T-helper 2 cell treated with Interferon-gamma antibody and Interleukin-4, amounts not matched to agents 5 μg/mL and 100 μg/mL, for 36 hours (primary cell): ENCODE measurements around the gene DPP6.
"Not testable (repeated sequence)": the region's sequence is repeated elsewhere in the genome, so short reads cannot be mapped to it uniquely, and the experiment has no call there.

Experiments
- DNase-seq: peaks from one replicate; pipeline ENCODE4 v3.0.0; 2021; ENCODE audit warnings: low spot score
- H3K27ac Mint-ChIP-seq: one replicate; pipeline ENCODE4 v1.8.0; 2021; ENCODE audit warnings: mild to moderate bottlenecking, mixed read lengths
- H3K27me3 Mint-ChIP-seq: one replicate; pipeline ENCODE4 v1.8.0; 2021; ENCODE audit warnings: low read depth, mixed read lengths
- H3K36me3 Mint-ChIP-seq: one replicate; pipeline ENCODE4 v1.8.0; 2021; ENCODE audit warnings: low read depth, mixed read lengths
- H3K4me1 Mint-ChIP-seq: one replicate; pipeline ENCODE4 v1.8.0; 2021; ENCODE audit warnings: low read depth, mixed read lengths
- H3K4me3 Mint-ChIP-seq: one replicate; pipeline ENCODE4 v1.8.0; 2022; ENCODE audit warnings: mild to moderate bottlenecking, moderate library complexity, mixed read lengths
- H3K9me3 Mint-ChIP-seq: one replicate; pipeline ENCODE4 v1.8.0; 2021; ENCODE audit warnings: mixed read lengths

DPP6 gene

DNA sequence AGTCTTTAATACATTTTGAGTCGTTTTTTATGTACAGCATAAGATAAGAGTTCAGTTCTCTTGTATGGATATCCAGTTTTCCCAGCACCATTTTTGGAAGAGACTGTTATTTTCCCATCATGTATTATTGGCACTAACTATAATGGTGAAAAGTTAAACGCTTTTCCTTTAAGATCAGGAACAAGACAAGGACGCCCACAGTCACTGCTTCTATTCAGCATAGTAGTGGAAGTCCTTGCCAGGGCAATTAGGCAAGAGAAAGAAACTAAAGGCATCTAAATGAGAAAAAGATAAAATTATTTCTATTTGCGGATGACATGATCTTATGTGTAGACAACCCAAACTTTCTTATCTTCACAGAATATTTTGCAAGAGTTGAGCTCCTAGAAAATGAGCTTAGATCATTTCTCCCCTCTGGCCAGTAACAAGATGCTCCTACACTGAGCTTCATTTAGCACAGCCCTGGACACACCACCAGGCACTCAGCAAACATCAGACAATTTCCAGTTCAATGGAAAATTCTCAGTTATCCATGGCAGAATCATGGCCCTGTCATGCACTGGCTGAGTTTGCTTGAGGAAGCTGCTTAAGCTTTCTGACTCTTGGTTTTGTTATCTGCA lies 61.6 kb downstream of the DPP6 start:
- not testable (repeated sequence) for H3K9me3 Mint-ChIP-seq, H3K4me1 Mint-ChIP-seq, H3K36me3 Mint-ChIP-seq, H3K4me3 Mint-ChIP-seq, H3K27ac Mint-ChIP-seq, H3K27me3 Mint-ChIP-seq, DNase-seq

DNA sequence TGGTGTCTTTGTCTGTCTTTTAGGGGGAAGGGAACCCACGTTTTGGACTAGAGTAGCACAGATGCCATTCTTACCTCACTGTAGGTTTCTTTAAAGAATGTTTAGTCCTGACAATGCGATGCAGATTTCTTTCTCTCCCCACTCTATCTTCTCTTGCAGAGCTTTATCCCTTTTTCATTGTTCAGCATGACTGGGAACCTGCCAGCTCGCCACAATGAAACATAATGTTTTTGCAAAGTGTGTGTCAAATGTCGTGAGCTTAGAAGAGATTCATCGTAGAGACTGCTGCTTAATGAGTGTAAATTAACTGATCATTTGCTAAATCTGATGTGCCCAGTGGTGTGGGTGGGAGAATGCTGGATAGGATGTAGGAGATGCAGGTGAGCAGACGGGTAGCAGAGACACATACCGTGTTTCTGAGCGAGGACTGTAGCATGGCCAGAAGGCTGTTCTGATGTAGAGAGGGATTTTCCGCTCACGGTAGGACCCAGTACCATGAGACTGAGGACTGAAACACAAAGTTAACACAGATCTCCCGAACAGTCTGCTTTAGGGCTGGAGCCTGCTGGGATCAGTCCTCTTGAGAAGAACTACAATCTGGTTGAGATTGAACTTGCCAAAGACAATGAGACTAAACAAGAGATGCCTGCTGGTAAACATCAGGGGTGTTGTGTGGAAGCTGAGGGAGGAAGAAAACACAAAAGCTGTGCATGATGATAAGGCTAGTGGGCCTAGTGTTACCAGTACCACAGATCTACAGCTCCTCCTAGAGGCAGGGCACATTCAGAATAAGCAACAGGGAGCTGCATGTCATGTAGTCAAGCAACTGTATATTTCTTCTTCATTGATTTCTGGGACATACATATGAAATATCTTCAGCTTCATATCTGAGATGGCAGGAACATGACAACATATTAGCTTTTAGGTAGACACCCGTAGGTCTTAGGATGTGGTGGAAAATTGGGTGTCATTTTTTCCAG lies 65.5 kb downstream of the DPP6 start:
- H3K27ac Mint-ChIP-seq, DNase-seq, H3K4me3 Mint-ChIP-seq, H3K36me3 Mint-ChIP-seq, H3K9me3 Mint-ChIP-seq, H3K27me3 Mint-ChIP-seq, H3K4me1 Mint-ChIP-seq: not testable (repeated sequence)

DNA sequence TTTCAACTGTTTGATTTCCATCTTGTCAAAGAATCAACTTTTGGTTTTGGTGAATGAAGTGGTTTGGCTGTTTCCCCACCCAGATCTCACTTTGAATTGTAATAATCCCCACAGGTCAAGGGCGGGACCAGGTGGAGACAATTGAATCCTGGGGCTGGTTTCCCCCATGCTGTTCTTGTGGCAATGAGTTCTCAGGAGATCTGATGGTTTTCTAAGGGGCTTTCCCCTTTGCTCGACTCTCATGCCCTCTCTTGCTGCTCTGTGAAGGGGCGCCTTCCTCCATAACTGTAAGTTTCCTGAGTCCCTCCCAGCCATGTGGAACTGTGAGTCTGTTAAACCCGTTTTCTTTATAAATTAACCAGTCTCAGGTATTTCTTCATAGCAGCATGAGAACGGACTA lies 68.6 kb downstream of the DPP6 start:
- not testable (repeated sequence) for H3K4me1 Mint-ChIP-seq, H3K27ac Mint-ChIP-seq, H3K27me3 Mint-ChIP-seq, H3K4me3 Mint-ChIP-seq, DNase-seq, H3K36me3 Mint-ChIP-seq
- H3K9me3 Mint-ChIP-seq: peaks cover 12% of the 10 kb centered on the region

DNA sequence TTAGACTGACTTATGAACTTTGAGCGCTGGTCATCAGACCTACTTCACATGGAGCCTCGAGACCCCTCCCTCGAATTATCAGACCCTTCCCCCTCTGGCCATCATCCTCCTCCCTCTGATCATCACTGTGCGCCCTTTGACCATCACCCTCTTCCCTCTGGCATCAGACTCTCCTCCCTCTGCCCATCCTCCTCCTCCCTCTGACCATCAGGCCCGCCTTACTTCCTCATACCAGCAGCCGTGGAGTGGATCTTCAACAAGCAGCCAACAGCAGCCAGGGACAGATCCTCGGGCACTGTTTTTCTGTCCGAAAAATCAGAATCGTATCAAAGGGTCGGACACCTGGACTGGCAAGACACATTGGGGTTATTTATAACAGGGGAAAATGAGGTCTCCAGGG lies 70.5 kb downstream of the DPP6 start:
- H3K36me3 Mint-ChIP-seq, H3K4me1 Mint-ChIP-seq, H3K9me3 Mint-ChIP-seq, DNase-seq, H3K27me3 Mint-ChIP-seq, H3K27ac Mint-ChIP-seq, H3K4me3 Mint-ChIP-seq: not testable (repeated sequence)

DNA sequence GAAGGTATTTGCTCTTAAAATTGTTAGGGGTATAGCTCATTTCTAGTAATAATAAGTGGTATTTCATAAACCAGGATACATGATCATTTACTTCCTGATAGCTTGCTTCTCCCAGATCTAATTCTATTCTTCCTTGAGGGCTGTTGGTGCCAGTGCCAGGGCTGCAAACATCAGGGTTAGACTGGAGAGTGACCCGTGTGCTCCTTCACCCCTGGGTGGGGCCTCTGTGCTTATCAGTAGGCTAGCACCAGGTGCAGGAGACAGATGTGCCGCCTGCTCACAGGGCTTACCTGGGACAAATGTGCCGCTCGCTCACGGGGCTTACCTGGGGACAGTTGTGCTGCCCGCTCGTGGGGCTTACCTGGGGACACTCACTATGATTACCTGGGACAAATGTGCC lies 71.2 kb downstream of the DPP6 start:
- H3K27me3 Mint-ChIP-seq, H3K9me3 Mint-ChIP-seq, H3K27ac Mint-ChIP-seq, DNase-seq, H3K36me3 Mint-ChIP-seq, H3K4me3 Mint-ChIP-seq, H3K4me1 Mint-ChIP-seq: not testable (repeated sequence)

DNA sequence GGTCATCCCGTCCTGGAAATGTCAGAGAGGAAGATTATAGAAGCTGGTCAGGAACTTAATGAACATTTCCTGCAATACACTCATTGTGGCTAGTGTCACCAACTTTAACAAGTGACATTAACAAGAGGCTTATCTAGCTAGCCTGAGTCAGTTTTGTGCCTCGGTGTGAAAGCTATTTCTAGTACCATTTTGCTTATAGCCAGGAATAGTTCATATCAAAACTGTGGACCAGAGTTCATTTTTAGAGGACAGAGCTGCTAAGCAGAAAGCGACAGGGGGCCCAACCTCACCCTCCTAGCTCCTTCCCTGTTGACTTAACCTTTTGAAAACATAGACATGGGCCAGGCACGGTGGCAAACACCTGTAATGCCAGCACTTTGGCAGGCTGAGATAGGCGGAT lies 76.9 kb downstream of the DPP6 start:
- peaks cover 11% of the 10 kb centered on the region for H3K9me3 Mint-ChIP-seq
- H3K27ac Mint-ChIP-seq, H3K4me3 Mint-ChIP-seq, H3K4me1 Mint-ChIP-seq, H3K27me3 Mint-ChIP-seq, H3K36me3 Mint-ChIP-seq, DNase-seq: not testable (repeated sequence)

DNA sequence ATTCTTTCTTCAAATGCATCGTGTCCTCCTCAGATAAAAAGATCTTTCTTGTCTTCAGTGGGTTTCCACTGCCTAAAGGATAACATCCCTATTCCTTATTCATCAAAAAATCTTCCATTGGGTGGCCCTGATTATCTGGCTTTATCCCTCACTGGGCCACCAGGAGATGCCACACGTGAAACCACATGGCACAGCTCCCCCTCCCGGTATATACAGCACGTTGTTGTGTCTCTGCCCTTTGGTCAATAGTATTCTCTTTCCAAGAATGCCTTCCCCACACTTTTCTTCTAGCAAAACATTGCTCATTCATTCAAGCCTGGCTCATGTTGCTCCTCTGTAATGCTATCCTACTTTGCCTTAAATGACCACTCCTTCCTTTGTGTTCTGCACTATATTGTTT lies 80.4 kb downstream of the DPP6 start:
- peaks cover 24% of the 10 kb centered on the region for H3K9me3 Mint-ChIP-seq
- DNase-seq, H3K36me3 Mint-ChIP-seq, H3K4me1 Mint-ChIP-seq, H3K27ac Mint-ChIP-seq, H3K27me3 Mint-ChIP-seq, H3K4me3 Mint-ChIP-seq: not testable (repeated sequence)

DNA sequence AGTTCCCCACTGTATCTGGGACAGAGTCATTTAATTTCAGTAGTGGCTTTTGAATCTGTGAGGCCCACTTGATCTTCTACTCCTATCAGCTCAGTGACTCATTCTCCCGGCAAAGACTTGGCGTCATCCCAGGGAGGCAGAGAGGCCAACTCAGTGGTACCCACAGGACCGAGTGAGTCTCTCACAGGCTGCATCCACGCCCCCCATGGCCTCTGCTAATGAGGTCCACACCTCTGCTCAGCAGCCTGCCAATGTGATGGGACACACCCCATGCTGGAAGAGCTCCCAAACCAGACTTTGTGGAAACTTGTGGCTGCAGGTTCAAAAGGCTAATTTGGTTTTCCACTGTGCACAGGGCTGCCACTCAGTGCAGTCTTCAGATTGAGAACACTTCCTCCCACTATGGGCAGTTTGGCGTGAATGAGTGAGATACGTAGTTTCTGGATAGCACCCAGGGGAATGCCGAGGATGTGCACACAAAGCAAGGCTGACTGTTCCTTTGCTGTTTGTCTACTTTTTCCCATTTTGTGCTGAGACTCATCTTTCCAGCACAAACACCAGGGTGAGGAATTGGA lies 81.6 kb downstream of the DPP6 start:
- not testable (repeated sequence) for H3K36me3 Mint-ChIP-seq, H3K27me3 Mint-ChIP-seq, DNase-seq, H3K4me1 Mint-ChIP-seq, H3K27ac Mint-ChIP-seq, H3K4me3 Mint-ChIP-seq
- peaks cover 24% of the 10 kb centered on the region for H3K9me3 Mint-ChIP-seq

DNA sequence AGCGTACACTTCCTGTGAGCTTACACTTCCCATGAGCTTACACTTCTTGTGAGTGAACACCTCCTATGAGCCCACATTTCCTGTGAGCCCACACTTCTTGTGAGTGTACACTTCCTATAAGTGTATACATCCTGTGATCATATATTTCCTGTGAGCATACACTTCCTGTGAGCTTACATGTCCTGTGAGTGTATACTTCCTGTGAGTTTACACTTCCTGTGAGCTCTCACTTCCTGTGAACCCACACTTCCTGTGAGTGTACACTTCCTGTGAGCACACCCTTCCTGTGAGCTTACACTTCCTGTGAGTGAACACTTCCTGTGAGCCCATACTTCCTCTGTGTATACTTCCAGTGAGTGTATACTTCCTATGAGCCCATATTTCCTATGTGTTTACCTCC lies 82.5 kb downstream of the DPP6 start:
- not testable (repeated sequence) for H3K36me3 Mint-ChIP-seq, H3K27me3 Mint-ChIP-seq, DNase-seq, H3K4me1 Mint-ChIP-seq, H3K27ac Mint-ChIP-seq, H3K4me3 Mint-ChIP-seq
- peaks cover 24% of the 10 kb centered on the region for H3K9me3 Mint-ChIP-seq

DNA sequence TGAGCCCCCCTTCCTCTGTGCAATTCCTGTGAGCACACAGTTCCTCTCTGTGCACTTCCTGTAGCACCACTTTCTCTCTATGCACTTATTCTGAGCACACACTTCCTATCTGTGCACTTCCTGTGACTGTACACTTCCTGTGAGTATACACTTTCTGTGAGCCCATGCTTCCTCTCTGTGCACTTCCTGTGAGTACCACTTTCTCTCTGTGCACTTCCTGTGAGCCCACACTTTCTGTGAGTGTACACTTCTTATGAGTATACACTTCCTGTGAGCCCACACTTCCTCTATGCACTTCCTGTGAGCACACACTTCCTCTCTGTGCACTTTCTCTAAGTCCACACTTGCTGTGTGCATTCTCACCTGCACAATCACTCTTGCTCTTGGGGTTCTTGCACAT lies 83.4 kb downstream of the DPP6 start:
- not testable (repeated sequence) for H3K4me3 Mint-ChIP-seq, H3K27ac Mint-ChIP-seq, H3K4me1 Mint-ChIP-seq, H3K36me3 Mint-ChIP-seq, DNase-seq, H3K27me3 Mint-ChIP-seq
- peaks cover 24% of the 10 kb centered on the region for H3K9me3 Mint-ChIP-seq

DNA sequence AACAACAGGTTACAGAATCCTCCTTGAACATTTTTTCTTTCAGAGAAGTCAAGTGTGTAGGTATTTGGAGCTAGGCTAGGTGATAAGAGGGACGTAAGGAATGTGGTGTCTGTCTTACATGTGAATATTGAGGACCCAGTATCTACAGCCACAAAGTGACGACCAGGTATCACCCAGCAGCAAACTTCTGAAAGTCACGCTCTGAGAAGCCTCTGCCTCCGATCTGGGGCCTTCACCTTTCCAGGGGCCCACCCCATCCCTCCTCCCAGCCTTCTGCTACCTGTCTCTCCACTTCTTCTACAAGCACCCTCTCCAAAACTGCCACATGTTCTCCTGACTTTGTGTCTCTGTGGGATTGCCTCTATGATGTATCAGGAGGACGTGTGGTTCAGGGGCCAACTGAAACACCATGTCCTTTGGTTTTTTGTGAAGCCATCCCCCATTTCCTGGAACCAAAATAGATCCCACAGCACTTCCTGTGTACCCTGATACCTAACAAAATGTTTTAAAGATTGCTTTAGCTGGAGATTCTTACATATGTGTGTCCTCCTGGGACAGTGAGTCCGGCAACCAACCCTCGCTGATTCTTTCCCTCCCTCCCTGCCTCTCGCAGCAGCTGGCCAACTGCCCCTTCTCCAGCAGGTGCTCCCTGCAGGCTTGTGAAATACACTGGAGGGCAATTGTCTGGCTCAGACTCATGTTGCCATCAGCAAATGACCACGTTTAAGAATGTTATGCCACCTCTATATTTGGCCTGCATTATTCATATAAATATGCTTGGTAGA lies 93.9 kb downstream of the DPP6 start:
- not testable (repeated sequence) for H3K36me3 Mint-ChIP-seq, H3K27ac Mint-ChIP-seq, H3K4me3 Mint-ChIP-seq, H3K27me3 Mint-ChIP-seq, DNase-seq, H3K4me1 Mint-ChIP-seq, H3K9me3 Mint-ChIP-seq

DNA sequence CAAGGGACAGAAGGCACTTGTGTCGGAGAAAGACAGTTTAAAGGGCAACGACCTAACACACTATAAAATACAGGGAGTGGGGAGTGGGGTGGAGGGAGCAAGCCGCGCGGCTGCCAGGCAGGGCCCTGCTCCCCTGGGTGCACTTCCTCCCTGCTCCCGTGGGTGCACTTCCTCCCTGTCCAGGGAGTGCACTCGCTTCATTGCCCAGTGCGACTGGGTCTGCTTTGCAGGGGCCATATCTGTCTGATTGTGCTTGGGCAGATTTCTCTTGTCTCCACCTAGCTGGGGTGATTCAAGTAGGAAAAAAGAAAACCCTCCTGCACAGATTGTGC lies 94.5 kb downstream of the DPP6 start:
- H3K4me1 Mint-ChIP-seq, H3K36me3 Mint-ChIP-seq, DNase-seq, H3K27ac Mint-ChIP-seq, H3K27me3 Mint-ChIP-seq, H3K9me3 Mint-ChIP-seq, H3K4me3 Mint-ChIP-seq: not testable (repeated sequence)

DNA sequence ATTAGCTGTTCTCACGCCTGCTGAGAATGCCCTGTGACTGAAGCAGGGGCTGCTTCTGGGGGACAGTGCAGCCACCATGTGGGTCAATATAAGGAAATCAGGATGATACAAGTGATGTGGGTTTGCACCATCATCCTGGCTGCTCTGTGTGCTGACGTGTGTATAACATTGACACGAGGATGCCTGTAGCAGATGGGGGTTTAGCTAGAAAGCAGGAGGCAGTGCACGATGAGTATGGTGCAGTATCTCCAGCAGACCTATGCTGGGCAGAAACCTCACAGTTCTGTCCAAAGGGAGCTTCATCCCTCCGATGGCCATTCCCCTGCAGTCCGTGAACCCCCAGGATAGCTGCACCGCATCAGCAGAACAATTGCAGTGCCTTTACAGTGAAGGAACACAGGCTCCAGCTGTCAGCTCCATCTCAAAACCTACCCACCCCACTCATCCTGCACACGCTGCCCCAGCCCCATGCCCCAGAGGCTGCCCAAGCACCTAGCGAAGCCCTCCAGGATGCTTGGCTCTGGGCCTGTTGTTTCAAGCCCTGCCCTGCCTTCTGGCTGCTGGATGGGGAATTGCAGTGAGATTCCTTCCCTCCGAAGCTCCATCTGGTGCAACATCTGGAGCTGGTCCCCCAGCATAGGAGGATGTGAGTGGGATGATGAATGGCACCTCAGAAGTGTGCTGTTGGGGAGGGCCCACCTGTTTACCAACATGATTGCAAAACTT lies 96.8 kb downstream of the DPP6 start:
- not testable (repeated sequence) for DNase-seq, H3K4me1 Mint-ChIP-seq, H3K4me3 Mint-ChIP-seq, H3K27me3 Mint-ChIP-seq, H3K36me3 Mint-ChIP-seq, H3K9me3 Mint-ChIP-seq, H3K27ac Mint-ChIP-seq
